ENCODE measurements around the gene KCNJ6. TPM values are rescaled to one million over a fixed set of nuclear protein-coding genes. Genes with fewer than 3 reads are reported as not detected.

Gene KCNJ6
- total and polyA plus RNA-seq, 3 donors from 2014 or later: 0.24 to 0.25 (median 0.25) TPM

DNA sequence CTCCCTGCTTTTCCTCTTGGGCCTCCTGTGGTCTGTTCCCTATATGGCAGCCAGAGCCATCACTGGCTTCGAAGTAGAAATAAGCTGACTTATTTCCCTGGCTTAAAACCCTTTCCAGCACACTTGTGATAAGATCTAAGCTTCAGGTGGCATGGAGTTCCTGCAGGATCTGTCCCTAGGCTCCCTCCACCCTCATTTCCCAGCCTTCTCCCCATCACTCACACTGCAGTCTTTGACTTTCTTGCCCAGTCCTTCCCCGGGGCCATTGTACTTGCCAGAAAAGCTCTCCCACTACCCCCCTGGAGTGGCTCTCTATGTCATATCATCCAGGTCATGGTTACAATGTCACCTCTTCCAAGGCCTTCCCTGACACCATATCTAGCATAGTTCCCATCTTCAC is 55.8 kb downstream of the KCNJ6 start:
- no peak for DNase-seq
- H3K4me1 ChIP-seq: no peaks in the 10 kb centered on the region
- H3K36me3 ChIP-seq (ENCODE audit: low read depth, missing control alignments): no peaks in the 10 kb centered on the region
- no peak overlapping the region for H3K4me3 ChIP-seq
- TF ChIP-seq POLR2A (IDR thresholded peaks at IDR 0.05) (no peak), CTCF (IDR thresholded peaks at IDR 0.05) (no peak)
- H3K27me3 ChIP-seq: no peaks in the 10 kb centered on the region
- intact Hi-C loops (cut with DNase I; ENCODE audit: low total_unique reads): no loop called here
- 78 to 91% methylated on average over 2 of the region's 2 CpGs for WGBS, 2 donors
- no peak overlapping the region for H3K27ac ChIP-seq
- no peaks in the 10 kb centered on the region for H3K9me3 ChIP-seq

DNA sequence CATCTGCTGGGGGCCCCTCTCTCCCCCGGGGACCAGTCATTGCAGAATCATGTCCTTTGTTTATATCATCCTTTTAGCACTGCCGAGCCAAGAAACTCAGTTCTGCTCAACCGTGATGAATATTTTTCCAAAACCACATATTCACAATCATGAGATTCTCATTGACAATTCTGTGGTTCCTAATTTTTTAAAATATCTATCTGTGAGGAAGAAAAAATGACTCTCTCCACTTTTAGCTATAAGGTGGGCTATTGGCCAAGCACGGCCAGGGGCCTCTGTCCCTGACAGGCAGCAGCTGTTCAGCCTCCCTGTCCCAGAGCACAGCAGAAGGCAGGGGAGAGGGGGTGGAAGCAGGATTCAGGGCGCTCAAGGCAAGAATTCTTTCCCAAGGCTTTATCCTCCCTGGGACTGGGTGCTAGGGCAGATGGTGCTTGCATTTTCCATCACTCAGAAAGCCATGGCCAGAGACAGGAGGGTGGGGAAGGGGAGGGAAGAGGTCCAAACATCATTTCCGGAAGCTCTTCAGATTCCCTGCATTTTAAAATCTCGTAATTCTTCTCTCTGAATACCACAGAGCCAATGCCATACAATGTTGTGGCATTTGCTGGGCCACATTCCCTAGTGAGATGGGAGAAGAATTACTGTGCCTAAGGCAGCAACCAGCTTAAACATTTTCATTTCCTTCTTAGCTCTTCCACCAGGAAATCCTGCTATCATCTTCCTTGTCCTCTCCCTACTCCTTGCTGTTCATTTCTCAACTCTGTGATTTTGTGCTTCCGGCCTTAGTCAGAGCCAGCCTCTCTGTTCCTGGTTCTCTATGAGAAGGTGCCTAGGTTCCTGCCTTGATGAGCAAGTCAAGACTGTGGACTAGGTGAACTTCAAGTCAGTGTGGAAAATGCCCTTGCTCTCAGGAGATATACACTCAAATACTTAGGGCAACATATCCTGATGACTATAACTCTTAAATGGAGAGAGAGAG is 60.3 kb downstream of the KCNJ6 start:
- Histone ChIP-seq H3K4me3 (no peak overlapping the region), H3K9me3 (no peaks in the 10 kb centered on the region), H3K27ac (no peak overlapping the region), H3K4me1 (no peaks in the 10 kb centered on the region), H3K27me3 (no peaks in the 10 kb centered on the region), H3K36me3 (ENCODE audit: low read depth, missing control alignments) (no peaks in the 10 kb centered on the region)
- no peak for TF ChIP-seq POLR2A (IDR thresholded peaks at IDR 0.05)
- no peak for TF ChIP-seq CTCF (IDR thresholded peaks at IDR 0.05)
- no peak for DNase-seq
- intact Hi-C loops (cut with DNase I; ENCODE audit: low total_unique reads): no loop called here
- WGBS, 2 donors: 50% methylated on average over 8 of the region's 8 CpGs

- no peak overlapping the region for H3K27ac ChIP-seq
- DNase-seq: no peak
- no peak for TF ChIP-seq CTCF (IDR thresholded peaks at IDR 0.05)
- no peak for TF ChIP-seq POLR2A (IDR thresholded peaks at IDR 0.05)
- no peaks in the 10 kb centered on the region for H3K27me3 ChIP-seq
- H3K4me3 ChIP-seq: no peak overlapping the region
- intact Hi-C loops (cut with DNase I; ENCODE audit: low total_unique reads): no loop called here
- no peaks in the 10 kb centered on the region for H3K36me3 ChIP-seq (ENCODE audit: low read depth, missing control alignments)
- WGBS, 2 donors: 66 to 71% methylated on average over 2 of the region's 2 CpGs
- H3K4me1 ChIP-seq: no peaks in the 10 kb centered on the region
- H3K9me3 ChIP-seq: no peaks in the 10 kb centered on the region
These were observed 61.0 kb downstream of the KCNJ6 start for GRCh38 chr21:37855271-37855646.

DNA sequence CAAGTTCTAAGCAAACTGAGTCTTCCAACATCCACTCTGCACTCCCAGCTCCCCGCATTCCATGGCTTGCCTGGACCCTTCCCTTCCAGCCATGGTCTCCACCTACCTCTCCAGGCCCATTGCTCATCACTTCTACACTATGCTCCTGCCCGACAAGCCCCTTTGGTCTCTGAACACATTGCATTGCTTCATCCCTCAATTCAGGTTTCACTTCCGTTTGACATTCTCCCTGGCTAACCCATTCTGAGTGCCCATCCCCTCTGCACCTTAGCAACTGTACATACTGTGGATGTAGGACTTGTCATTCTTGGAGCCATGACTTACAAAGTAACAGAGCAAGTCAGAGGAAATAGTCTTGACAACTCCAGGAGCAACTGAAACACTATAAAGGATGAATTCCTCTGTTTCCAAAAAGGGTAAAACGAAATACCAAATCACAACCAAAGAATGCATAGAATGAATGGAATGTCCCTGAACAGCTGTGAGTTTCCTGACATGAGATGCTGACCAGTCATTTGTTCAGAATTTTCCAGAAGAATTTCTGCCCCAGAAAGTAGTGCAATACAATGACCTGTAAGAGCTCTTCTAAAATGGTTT is 66.7 kb downstream of the KCNJ6 start:
- 76 to 77% methylated on average over 4 of the region's 4 CpGs for WGBS, 2 donors
- Histone ChIP-seq H3K4me1 (no peaks in the 10 kb centered on the region), H3K4me3 (no peak overlapping the region), H3K9me3 (no peaks in the 10 kb centered on the region), H3K27me3 (no peaks in the 10 kb centered on the region), H3K27ac (no peak overlapping the region), H3K36me3 (ENCODE audit: low read depth, missing control alignments) (no peaks in the 10 kb centered on the region)
- DNase-seq: no peak
- TF ChIP-seq POLR2A (IDR thresholded peaks at IDR 0.05) (no peak), CTCF (IDR thresholded peaks at IDR 0.05) (no peak)
- intact Hi-C loops (cut with DNase I; ENCODE audit: low total_unique reads): loop anchor here (10.0 kb wide), 1 partner anchor 65 kb away; no protein-coding TSS in a partner anchor

Data from testis (tissue), 3 donors.